ENCODE measurements around the gene CDC45.
"Not testable (repeated sequence)": the region's sequence is repeated elsewhere in the genome, so short reads cannot be mapped to it uniquely, and the experiment has no call there.

Gene CDC45, protein sequence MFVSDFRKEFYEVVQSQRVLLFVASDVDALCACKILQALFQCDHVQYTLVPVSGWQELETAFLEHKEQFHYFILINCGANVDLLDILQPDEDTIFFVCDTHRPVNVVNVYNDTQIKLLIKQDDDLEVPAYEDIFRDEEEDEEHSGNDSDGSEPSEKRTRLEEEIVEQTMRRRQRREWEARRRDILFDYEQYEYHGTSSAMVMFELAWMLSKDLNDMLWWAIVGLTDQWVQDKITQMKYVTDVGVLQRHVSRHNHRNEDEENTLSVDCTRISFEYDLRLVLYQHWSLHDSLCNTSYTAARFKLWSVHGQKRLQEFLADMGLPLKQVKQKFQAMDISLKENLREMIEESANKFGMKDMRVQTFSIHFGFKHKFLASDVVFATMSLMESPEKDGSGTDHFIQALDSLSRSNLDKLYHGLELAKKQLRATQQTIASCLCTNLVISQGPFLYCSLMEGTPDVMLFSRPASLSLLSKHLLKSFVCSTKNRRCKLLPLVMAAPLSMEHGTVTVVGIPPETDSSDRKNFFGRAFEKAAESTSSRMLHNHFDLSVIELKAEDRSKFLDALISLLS

GRCh38 chr22:19479355-19480172 is at the start of gene CDC45:
Gene CDC45 (plus strand): TSS chr22:19479920. CDS start chr22:19479969, 49 bp downstream.
- DNase-seq = peak; percentile 96 to 98

DNA sequence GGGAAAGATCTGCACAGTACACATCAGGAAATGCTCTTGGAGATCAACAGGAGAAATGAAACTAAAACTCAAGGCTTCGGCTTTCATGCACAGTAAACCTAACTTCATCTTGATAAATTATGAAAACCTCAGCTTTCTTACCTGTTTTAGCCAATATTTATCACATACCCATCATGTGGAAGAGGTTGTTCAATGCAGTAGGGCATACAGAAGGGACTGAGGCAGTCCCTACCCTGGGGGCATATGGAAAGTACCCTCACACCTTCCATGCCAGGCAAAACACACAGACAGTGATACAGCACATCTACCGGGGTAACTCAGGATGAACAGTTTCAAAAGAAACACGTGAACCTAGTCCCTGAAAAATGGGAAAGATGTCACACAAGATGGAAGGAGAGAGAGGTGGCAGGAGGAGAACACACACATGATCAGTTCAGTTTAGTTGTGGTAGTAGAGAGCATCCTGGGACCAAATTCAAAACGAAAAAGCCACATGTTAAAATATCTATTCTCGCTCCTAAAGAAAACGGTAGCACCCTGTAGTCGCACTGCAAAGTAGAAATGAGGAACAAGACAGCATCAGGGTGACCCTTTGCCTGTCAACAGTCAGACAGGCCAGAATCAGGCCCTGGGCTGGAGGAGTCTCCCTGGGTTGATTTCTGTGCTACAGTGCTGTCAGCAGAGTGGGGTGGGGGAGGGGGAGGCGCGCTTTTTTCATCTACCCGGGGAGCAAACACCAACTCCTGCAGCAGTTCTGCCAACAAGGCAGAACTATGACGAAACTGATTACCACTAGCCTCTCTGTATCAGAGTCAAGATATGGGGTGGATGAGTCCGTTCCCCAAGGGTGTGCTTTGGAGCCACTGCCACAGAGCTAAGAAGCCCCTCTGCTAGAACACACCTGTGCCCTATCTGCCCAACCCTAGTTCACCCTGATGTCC is 49.5 kb upstream of the CDC45 start:
- no peak for DNase-seq

- DNase-seq = peak in 1 of 2 experiments; percentile 24
Measured at GRCh38 chr22:19430890-19431541, 48.7 kb upstream of the CDC45 start.

- DNase-seq = peak; percentile 62 to 81
Measured at GRCh38 chr22:19431649-19432132, 48.0 kb upstream of the CDC45 start, which contains the start of gene HIRA. Gene HIRA (minus strand): TSS chr22:19431733. CDS start chr22:19431476, 257 bp downstream.

GRCh38 chr22:19432133-19432851 is 47.4 kb upstream of the CDC45 start, which contains the start of gene MRPL40:
Gene MRPL40 (plus strand): TSS chr22:19432545. CDS start chr22:19432555, 10 bp downstream.
- peak; percentile 78 to 97 for DNase-seq

GRCh38 chr22:19434401-19434800 is 45.3 kb upstream of the CDC45 start:
- no peak for DNase-seq

GRCh38 chr22:19434829-19435580 is 44.7 kb upstream of the CDC45 start:
- DNase-seq = no peak

DNA sequence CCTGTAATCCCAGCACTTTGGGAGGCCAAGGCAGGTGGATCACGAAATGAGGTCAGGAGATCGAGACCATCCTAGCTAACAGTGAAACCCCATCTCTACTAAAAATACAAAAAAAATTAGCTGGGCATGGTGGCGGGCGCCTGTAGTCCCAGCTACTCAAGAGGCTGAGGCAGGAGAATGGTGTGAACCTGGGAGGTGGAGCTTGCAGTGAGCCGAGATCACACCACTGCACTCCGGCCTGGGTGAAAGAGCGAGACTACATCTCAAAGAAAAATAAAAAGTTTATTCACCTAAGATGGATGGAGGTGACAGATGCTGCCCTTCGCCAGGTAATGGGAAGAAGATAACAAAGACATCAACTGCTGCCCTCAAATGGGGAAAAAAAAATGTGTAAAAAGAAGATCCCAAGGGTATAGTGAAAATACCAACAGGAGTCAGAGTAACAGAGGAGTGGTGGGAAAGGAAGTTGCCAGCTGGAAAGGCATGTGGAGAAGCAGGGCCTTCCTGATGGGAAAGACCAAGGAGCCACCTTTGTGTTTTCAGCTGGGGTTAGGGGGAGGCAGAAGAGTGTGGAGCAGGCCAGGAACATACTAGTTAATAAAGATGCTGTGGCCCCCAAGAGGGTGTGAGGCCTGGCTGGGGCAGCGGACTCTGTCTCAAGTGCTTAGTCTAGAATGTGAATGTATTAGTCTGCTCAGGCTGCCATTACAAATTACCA is 43.1 kb upstream of the CDC45 start:
- DNase-seq = not testable (repeated sequence)

DNA sequence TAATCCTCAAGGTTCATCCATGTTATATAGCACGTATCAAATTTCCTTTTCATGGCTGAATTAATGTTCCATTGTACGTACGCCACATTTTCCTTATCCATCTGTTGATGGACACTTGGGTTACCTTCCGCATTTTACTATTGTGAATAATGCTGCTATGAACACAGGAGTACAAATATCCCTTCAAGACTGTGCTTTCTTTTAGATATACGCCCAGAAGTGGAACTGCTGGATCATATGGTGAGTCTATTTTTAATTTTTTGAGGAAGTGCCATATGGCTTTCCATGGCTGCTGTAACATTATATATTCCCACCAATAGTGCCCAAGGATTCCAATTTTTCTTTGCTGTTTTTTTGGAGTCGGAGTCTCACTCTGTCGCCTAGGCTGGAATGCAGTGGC is 41.4 kb upstream of the CDC45 start:
- peak; percentile 40 to 88 for DNase-seq

DNA sequence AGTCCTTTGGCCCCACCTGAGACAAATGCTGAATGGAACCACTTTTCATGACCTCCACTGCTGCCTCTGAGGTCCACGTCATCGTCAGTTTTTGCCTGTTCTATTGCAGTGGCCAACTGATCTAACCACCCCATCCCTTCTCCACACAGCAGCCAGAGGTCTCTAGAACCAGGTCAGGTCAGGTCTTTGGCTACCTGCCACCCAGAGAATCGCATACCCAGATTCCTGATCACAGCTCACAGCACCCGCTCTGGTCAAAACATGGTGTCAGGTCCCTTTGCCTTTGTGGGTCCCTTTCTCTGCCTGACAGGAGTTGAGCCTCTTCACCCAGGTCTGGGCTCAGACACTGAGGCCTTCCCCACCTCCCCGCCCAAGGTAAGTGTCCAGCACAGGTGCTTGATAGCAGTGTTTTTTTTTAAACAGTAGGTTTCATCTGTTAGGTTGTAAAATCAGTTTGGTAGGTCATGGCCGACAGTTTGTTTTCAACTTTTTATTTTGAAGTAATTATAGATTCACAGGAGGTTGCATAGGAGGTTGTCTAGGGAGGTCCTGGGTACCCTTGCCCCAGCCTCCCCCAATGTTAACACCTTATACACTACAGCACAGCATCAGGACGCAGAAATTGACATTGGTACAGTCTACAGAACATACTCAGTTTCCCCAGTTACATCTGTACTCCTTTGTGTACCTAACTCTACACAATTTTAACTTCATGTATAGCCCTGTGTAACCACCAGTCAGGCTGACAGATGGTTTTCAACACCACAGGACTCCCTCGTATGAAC is 39.1 kb upstream of the CDC45 start:
- DNase-seq = no peak

GRCh38 chr22:19442166-19442565 is 37.6 kb upstream of the CDC45 start:
- no peak for DNase-seq

DNA sequence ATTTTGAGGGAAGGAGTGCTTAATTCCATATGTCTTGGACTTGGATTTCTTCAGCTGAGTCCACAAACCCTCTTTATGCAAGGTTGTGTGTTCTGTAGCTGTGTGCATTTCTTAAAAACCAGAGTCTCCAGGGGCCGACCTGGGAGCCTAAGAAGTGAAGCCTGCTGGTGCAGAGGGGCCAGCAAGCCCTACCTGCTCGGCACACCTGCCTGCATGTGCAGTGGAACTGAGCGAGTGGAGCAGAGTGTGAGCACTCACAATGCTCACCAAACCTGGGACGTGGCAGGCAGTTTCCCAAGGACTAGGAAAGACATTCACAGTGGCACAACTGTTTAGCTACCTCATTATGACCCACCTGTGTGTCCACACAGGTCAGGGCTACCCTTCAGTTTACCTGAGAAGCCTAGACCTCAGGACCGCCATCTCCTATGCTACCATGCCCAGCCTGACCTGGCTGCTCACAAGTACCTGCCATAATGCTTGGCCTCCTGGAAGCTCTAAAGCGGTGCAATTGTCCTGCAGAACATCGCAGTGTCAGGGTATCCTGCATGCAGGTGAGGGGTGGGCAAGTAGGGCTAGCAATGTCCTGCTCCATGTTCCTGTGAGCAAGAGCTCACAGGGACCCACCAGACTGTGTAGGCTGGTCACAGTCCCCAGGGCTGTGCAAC is 36.0 kb upstream of the CDC45 start:
- no peak for DNase-seq

- not testable (repeated sequence) for DNase-seq
Measured at GRCh38 chr22:19445279-19445982, 34.3 kb upstream of the CDC45 start.

- DNase-seq = no peak
Measured at GRCh38 chr22:19446603-19447329, 33.0 kb upstream of the CDC45 start.

GRCh38 chr22:19447330-19448075 is 32.2 kb upstream of the CDC45 start, which contains the start of gene C22orf39:
Gene C22orf39 (minus strand): TSS chr22:19447711. CDS start chr22:19447688, 23 bp downstream.
- peak; percentile 82 to 96 for DNase-seq
